WI38 (cell line): ENCODE data around the gene PAX2.

Experiments
- H3K4me3 ChIP-seq: 2 replicates; pipeline ENCODE4 v1.5.1; 2011; ENCODE audit warnings: low read depth, mild to moderate bottlenecking, control low read depth, low read length
- CTCF ChIP-seq: IDR thresholded peaks from 2 replicates; pipeline ENCODE4 v1.5.1; 2012; ENCODE audit warnings: low read depth, mild to moderate bottlenecking, control low read depth, low read length

PAX2 gene

GRCh38 chr10:100814751-100815474 lies 69.5 kb downstream of the PAX2 start:
- no peak for TF ChIP-seq CTCF
- H3K4me3 ChIP-seq, result no peak overlapping the region

GRCh38 chr10:100816671-100817070 lies 71.3 kb downstream of the PAX2 start:
- no peak for TF ChIP-seq CTCF
- H3K4me3 ChIP-seq, result no peak overlapping the region

GRCh38 chr10:100817268-100817839 lies 72.0 kb downstream of the PAX2 start:
- no peak for TF ChIP-seq CTCF

GRCh38 chr10:100819424-100819823 lies 74.0 kb downstream of the PAX2 start:
- TF ChIP-seq CTCF, result no peak
- no peak overlapping the region for H3K4me3 ChIP-seq

More at GRCh38 chr10:100817268-100817839, 72.0 kb downstream of the PAX2 start:
- no peak overlapping the region for H3K4me3 ChIP-seq

GRCh38 chr10:100823194-100823593 lies 77.8 kb downstream of the PAX2 start:
- H3K4me3 ChIP-seq, result no peak overlapping the region
- TF ChIP-seq CTCF, result no peak

- no peak overlapping the region for H3K4me3 ChIP-seq
- no peak for TF ChIP-seq CTCF
Measured at GRCh38 chr10:100824886-100825285, 79.5 kb downstream of the PAX2 start.

GRCh38 chr10:100825325-100825875 lies 80.0 kb downstream of the PAX2 start:
- no peak for TF ChIP-seq CTCF
- no peak overlapping the region for H3K4me3 ChIP-seq
